Mesodermal cell (in vitro differentiated cells): ENCODE results near the gene SLC17A9.
"Not testable (repeated sequence)": the region's sequence is repeated elsewhere in the genome, so short reads cannot be mapped to it uniquely, and the experiment has no call there.

Experiments used
- H3K27ac ChIP-seq: 2 replicates; pipeline ENCODE4 v1.7.0; 2013; ENCODE audit warnings: mild to moderate bottlenecking, low read depth, low read length, moderate library complexity; ENCODE audit not compliant: severe bottlenecking
- H3K36me3 ChIP-seq: 2 replicates; pipeline ENCODE4 v1.7.1; 2013; ENCODE audit warnings: mild to moderate bottlenecking, low read length, moderate library complexity; ENCODE audit not compliant: control insufficient read depth, insufficient read depth
- H3K4me1 ChIP-seq: one replicate; pipeline ENCODE4 v1.7.1; 2013; ENCODE audit warnings: mild to moderate bottlenecking, low read length; ENCODE audit not compliant: insufficient read depth, control insufficient read depth, poor library complexity, severe bottlenecking
- H3K4me3 ChIP-seq: 2 replicates; pipeline ENCODE4 v1.7.0; 2013; ENCODE audit warnings: low read length, control low read depth, mild to moderate bottlenecking; ENCODE audit not compliant: insufficient read depth, poor library complexity, severe bottlenecking; ENCODE audit errors: extremely low read depth
- H3K9me3 ChIP-seq: 2 replicates; pipeline ENCODE4 v1.7.1; 2013; ENCODE audit warnings: mild to moderate bottlenecking, low read length, moderate library complexity; ENCODE audit not compliant: control insufficient read depth
- WGBS, 2 experiments: methylation state at CpG; one replicate each; pipeline ENCODE4 v1.1.5; 2013; ENCODE audit warnings: missing lambda C conversion rate in 2 of 2; ENCODE audit not compliant: insufficient coverage in 2 of 2; 5-methylcytosine and 5-hydroxymethylcytosine counted together

SLC17A9 gene

DNA sequence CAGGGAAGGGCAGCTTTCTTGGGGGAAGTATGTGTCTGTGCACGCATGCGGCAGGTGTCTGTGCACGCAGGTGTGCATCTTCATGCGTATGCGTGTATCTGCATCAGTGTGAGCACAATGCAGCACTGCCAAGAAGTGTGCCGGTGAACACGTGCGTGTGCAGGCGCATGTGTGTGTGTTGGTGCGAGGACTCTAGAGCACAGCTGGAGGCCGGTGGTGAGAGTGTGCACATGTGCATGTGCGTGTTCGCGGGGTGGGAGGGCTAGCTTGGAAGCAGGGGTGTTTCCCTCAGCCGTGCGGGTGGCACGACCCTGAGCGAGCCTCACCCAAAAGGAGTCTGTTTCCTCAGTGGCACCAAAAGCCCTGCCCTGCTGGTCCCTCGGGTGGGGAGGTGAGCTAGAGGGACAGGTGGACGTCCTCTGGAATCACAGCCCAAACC lies 7.5 kb downstream of the SLC17A9 start:
- Histone ChIP-seq H3K4me1 (peaks cover 6% of the 10 kb centered on the region), H3K9me3 (no peaks in the 10 kb centered on the region), H3K4me3 (no peak overlapping the region), H3K27ac (no peak overlapping the region), H3K36me3 (no peaks in the 10 kb centered on the region)
- WGBS, 2 experiments, result 93 to 97% methylated on average over 20 of the region's 20 CpGs

- H3K4me3 ChIP-seq, H3K9me3 ChIP-seq, H3K27ac ChIP-seq, H3K36me3 ChIP-seq, H3K4me1 ChIP-seq: not testable (repeated sequence)
- WGBS, 2 experiments, result 94 to 99% methylated on average over 15 to 16 of the region's 31 CpGs
Observed at GRCh38 chr20:62960446-62961309, 8.2 kb downstream of the SLC17A9 start.

GRCh38 chr20:62961310-62961783 lies 8.8 kb downstream of the SLC17A9 start:
- peaks cover 2% of the 10 kb centered on the region for H3K4me1 ChIP-seq
- no peaks in the 10 kb centered on the region for H3K9me3 ChIP-seq
- WGBS, 2 experiments, result 75 to 87% methylated on average over 11 to 13 of the region's 19 CpGs
- H3K4me3 ChIP-seq, result no peak overlapping the region
- H3K27ac ChIP-seq, result no peak overlapping the region
- H3K36me3 ChIP-seq, result no peaks in the 10 kb centered on the region

GRCh38 chr20:62961799-62962198 lies 9.3 kb downstream of the SLC17A9 start:
- no peaks in the 10 kb centered on the region for H3K4me1 ChIP-seq
- H3K4me3 ChIP-seq, result no peak overlapping the region
- H3K9me3 ChIP-seq, result no peaks in the 10 kb centered on the region
- H3K27ac ChIP-seq, result no peak overlapping the region
- H3K36me3 ChIP-seq, result no peaks in the 10 kb centered on the region
- 90 to 91% methylated on average over 3 to 6 of the region's 8 CpGs for WGBS, 2 experiments

- Histone ChIP-seq H3K4me3 (no peak overlapping the region), H3K36me3 (no peaks in the 10 kb centered on the region), H3K9me3 (no peaks in the 10 kb centered on the region), H3K27ac (no peak overlapping the region), H3K4me1 (no peaks in the 10 kb centered on the region)
- whole genome bisulfite sequencing, 2 experiments, result 95 to 96% methylated on average over 29 to 30 of the region's 30 CpGs
Observed at GRCh38 chr20:62962221-62962879, 9.8 kb downstream of the SLC17A9 start.

GRCh38 chr20:62962891-62963613 lies 10.5 kb downstream of the SLC17A9 start:
- Histone ChIP-seq H3K9me3 (no peaks in the 10 kb centered on the region), H3K4me1 (no peaks in the 10 kb centered on the region), H3K4me3 (no peak overlapping the region), H3K36me3 (no peaks in the 10 kb centered on the region), H3K27ac (no peak overlapping the region)
- WGBS, 2 experiments, result 87 to 88% methylated on average over 23 to 28 of the region's 32 CpGs

- no peaks in the 10 kb centered on the region for H3K36me3 ChIP-seq
Observed at GRCh38 chr20:62963614-62964397, 11.3 kb downstream of the SLC17A9 start.

DNA sequence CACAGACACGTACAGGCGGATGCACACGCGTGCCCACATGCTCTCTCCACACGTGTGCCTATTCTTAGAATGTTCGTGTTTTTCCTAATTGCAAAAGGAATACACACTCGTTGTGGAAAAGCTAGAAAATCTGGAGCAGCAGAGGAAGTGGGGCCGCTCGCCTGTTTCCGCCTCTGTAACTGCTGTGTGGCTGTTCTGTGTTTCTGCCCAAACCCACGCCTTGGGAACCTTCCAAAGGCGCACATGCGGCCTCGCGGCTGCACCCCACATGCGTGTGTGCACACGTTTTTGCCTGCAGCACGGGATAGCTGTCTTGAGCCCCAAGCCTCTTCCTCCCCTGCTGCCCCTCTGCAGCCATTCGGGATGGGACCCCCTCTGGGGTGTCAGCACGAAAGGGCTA lies 12.2 kb downstream of the SLC17A9 start:
- Histone ChIP-seq H3K4me1 (no peaks in the 10 kb centered on the region), H3K36me3 (no peaks in the 10 kb centered on the region), H3K9me3 (no peaks in the 10 kb centered on the region), H3K27ac (no peak overlapping the region), H3K4me3 (no peak overlapping the region)
- WGBS, 2 experiments, result 91 to 93% methylated on average over 20 of the region's 20 CpGs

More at GRCh38 chr20:62963614-62964397, 11.3 kb downstream of the SLC17A9 start:
- Histone ChIP-seq H3K9me3 (no peaks in the 10 kb centered on the region), H3K4me3 (no peak overlapping the region), H3K27ac (no peak overlapping the region), H3K4me1 (no peaks in the 10 kb centered on the region)
- 94% methylated on average over 27 to 32 of the region's 32 CpGs for WGBS, 2 experiments

DNA sequence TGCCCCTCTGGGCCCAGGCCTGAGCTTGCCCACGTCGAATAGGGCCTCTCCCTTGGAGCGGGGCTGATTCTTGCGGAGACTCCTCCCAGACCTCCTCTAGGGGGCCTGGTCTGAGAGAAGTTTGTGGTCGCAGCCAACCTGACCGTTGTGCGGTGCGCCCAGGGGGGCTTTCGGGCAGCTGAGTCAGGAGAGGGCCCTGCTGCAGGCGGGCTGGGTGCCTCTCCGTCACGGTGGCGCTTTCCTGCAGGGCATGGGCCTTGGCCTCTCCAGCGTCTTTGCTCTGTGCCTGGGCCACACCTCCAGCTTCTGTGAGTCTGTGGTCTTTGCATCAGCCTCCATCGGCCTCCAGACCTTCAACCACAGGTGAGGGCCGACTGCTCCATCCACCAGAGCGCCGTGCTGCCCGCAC lies 12.9 kb downstream of the SLC17A9 start:
- Histone ChIP-seq H3K27ac (no peak overlapping the region), H3K4me3 (no peak overlapping the region), H3K4me1 (no peaks in the 10 kb centered on the region), H3K36me3 (no peaks in the 10 kb centered on the region), H3K9me3 (no peaks in the 10 kb centered on the region)
- WGBS, 2 experiments, result 80 to 85% methylated on average over 11 to 18 of the region's 19 CpGs
